HG03066 (cell line): ENCODE measurements around the gene CHST13.

Experiments
- ATAC-seq: cut with Tn5 transposase; IDR thresholded peaks from one replicate; pipeline ENCODE4 v1.9.1; 2021; ENCODE audit warnings: low read depth; ENCODE audit not compliant: unreplicated experiment

CHST13 gene

GRCh38 chr3:126551839-126552687 lies 28.1 kb downstream of the CHST13 start:
- ATAC-seq, result no peak

- no peak for ATAC-seq
Measured at GRCh38 chr3:126552688-126553283, 28.8 kb downstream of the CHST13 start.

GRCh38 chr3:126553284-126554084 lies 29.5 kb downstream of the CHST13 start:
- no peak for ATAC-seq

- no peak for ATAC-seq
Measured at GRCh38 chr3:126554560-126555525, 30.9 kb downstream of the CHST13 start.

- no peak for ATAC-seq
Measured at GRCh38 chr3:126555795-126556636, 32.1 kb downstream of the CHST13 start.

- ATAC-seq, result no peak
Measured at GRCh38 chr3:126556637-126557414, 32.9 kb downstream of the CHST13 start.

- ATAC-seq, result no peak
Measured at GRCh38 chr3:126557415-126557745, 33.4 kb downstream of the CHST13 start.

GRCh38 chr3:126557761-126558160 lies 33.8 kb downstream of the CHST13 start:
- no peak for ATAC-seq

GRCh38 chr3:126558336-126559071 lies 34.5 kb downstream of the CHST13 start, which contains the start of gene C3orf22:
TSS of gene C3orf22 (minus strand) at chr3:126558932. CDS start at chr3:126553390, 5,542 bp downstream.
- no peak for ATAC-seq

GRCh38 chr3:126562737-126563276 lies 38.9 kb downstream of the CHST13 start:
- no peak for ATAC-seq

GRCh38 chr3:126567696-126568438 lies 43.9 kb downstream of the CHST13 start:
- no peak for ATAC-seq

GRCh38 chr3:126568776-126569342 lies 44.9 kb downstream of the CHST13 start:
- no peak for ATAC-seq

- no peak for ATAC-seq
Measured at GRCh38 chr3:126569390-126569975, 45.5 kb downstream of the CHST13 start.

GRCh38 chr3:126570103-126570541 lies 46.2 kb downstream of the CHST13 start:
- no peak for ATAC-seq

GRCh38 chr3:126571078-126571477 lies 47.1 kb downstream of the CHST13 start:
- ATAC-seq, result no peak

GRCh38 chr3:126573492-126574117 lies 49.6 kb downstream of the CHST13 start:
- no peak for ATAC-seq
